ENCODE results near the gene ZMYND19.

ZMYND19 gene

DNA sequence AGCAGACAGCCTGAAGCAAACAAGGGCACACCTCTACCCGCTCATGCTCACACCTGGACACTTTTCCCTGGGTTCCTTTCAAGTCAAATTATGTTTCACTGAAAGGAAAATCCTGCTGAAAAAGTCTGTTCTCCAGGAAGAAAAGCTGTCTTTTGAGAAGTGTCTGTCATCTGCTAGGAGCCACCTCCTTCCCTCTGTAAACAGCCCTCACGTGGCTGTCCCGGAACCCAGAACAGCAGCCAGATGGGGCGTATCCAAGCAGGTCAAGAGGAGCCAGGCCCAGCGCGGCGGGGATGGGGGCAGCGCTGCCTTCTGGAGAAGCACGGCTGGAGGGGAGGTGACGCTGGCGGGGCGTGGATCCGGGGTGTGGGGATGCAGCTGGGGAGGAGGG, 40.1 kb downstream of the ZMYND19 start, which contains the start of gene PNPLA7 (continued):
- TF ChIP-seq, protein P1, sequence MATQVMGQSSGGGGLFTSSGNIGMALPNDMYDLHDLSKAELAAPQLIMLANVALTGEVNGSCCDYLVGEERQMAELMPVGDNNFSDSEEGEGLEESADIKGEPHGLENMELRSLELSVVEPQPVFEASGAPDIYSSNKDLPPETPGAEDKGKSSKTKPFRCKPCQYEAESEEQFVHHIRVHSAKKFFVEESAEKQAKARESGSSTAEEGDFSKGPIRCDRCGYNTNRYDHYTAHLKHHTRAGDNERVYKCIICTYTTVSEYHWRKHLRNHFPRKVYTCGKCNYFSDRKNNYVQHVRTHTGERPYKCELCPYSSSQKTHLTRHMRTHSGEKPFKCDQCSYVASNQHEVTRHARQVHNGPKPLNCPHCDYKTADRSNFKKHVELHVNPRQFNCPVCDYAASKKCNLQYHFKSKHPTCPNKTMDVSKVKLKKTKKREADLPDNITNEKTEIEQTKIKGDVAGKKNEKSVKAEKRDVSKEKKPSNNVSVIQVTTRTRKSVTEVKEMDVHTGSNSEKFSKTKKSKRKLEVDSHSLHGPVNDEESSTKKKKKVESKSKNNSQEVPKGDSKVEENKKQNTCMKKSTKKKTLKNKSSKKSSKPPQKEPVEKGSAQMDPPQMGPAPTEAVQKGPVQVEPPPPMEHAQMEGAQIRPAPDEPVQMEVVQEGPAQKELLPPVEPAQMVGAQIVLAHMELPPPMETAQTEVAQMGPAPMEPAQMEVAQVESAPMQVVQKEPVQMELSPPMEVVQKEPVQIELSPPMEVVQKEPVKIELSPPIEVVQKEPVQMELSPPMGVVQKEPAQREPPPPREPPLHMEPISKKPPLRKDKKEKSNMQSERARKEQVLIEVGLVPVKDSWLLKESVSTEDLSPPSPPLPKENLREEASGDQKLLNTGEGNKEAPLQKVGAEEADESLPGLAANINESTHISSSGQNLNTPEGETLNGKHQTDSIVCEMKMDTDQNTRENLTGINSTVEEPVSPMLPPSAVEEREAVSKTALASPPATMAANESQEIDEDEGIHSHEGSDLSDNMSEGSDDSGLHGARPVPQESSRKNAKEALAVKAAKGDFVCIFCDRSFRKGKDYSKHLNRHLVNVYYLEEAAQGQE (tag by site-specific recombination; IDR thresholded peaks at IDR 0.05), result no peak
- TF ChIP-seq ZNF211 (tag by site-specific recombination; IDR thresholded peaks at IDR 0.05; ENCODE audit: low read depth), result no peak
- no peak for TF ChIP-seq SALL2 (tag by site-specific recombination; IDR thresholded peaks at IDR 0.05; ENCODE audit: borderline replicate concordance)
- TF ChIP-seq SP3 (tag by site-specific recombination; IDR thresholded peaks at IDR 0.05), result peak; percentile 68
- TF ChIP-seq ZNF548 (tag by site-specific recombination; IDR thresholded peaks at IDR 0.05), result no peak
- TF ChIP-seq WT1 (tag by site-specific recombination; IDR thresholded peaks at IDR 0.05), result 0 out of 2 replicates have a peak, but pooled peaks have one; percentile 38
- TF ChIP-seq ZNF585B (tag by site-specific recombination; IDR thresholded peaks at IDR 0.05), result no peak
- TF ChIP-seq, protein P2, sequence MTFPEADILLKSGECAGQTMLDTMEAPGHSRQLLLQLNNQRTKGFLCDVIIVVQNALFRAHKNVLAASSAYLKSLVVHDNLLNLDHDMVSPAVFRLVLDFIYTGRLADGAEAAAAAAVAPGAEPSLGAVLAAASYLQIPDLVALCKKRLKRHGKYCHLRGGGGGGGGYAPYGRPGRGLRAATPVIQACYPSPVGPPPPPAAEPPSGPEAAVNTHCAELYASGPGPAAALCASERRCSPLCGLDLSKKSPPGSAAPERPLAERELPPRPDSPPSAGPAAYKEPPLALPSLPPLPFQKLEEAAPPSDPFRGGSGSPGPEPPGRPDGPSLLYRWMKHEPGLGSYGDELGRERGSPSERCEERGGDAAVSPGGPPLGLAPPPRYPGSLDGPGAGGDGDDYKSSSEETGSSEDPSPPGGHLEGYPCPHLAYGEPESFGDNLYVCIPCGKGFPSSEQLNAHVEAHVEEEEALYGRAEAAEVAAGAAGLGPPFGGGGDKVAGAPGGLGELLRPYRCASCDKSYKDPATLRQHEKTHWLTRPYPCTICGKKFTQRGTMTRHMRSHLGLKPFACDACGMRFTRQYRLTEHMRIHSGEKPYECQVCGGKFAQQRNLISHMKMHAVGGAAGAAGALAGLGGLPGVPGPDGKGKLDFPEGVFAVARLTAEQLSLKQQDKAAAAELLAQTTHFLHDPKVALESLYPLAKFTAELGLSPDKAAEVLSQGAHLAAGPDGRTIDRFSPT (tag by site-specific recombination; IDR thresholded peaks at IDR 0.05), result peak; percentile 66; the same call in 1 of the 2 replicates
- peak; percentile 87 for TF ChIP-seq ZBTB17 (tag by site-specific recombination; IDR thresholded peaks at IDR 0.05)
- no peak for TF ChIP-seq ZBTB7A (tag by site-specific recombination; IDR thresholded peaks at IDR 0.05; ENCODE audit: low read depth)
- TF ChIP-seq ZNF707 (tag by site-specific recombination; IDR thresholded peaks at IDR 0.05), result no peak
- TF ChIP-seq, protein P3, sequence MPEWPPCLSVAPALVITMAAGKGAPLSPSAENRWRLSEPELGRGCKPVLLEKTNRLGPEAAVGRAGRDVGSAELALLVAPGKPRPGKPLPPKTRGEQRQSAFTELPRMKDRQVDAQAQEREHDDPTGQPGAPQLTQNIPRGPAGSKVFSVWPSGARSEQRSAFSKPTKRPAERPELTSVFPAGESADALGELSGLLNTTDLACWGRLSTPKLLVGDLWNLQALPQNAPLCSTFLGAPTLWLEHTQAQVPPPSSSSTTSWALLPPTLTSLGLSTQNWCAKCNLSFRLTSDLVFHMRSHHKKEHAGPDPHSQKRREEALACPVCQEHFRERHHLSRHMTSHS (tag by site-specific recombination; IDR thresholded peaks at IDR 0.05), result no peak
- no peak for TF ChIP-seq ZNF837 (tag by site-specific recombination; IDR thresholded peaks at IDR 0.05)
- no peak for TF ChIP-seq ZNF404 (tag by site-specific recombination; IDR thresholded peaks at IDR 0.05)
- no peak for TF ChIP-seq ZNF24 (tag by site-specific recombination; IDR thresholded peaks at IDR 0.05)
- TF ChIP-seq, protein P4, sequence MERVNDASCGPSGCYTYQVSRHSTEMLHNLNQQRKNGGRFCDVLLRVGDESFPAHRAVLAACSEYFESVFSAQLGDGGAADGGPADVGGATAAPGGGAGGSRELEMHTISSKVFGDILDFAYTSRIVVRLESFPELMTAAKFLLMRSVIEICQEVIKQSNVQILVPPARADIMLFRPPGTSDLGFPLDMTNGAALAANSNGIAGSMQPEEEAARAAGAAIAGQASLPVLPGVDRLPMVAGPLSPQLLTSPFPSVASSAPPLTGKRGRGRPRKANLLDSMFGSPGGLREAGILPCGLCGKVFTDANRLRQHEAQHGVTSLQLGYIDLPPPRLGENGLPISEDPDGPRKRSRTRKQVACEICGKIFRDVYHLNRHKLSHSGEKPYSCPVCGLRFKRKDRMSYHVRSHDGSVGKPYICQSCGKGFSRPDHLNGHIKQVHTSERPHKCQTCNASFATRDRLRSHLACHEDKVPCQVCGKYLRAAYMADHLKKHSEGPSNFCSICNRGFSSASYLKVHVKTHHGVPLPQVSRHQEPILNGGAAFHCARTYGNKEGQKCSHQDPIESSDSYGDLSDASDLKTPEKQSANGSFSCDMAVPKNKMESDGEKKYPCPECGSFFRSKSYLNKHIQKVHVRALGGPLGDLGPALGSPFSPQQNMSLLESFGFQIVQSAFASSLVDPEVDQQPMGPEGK (tag by site-specific recombination; IDR thresholded peaks at IDR 0.05), result peak; percentile 92
- no peak for TF ChIP-seq ZNF138 (tag by site-specific recombination; IDR thresholded peaks at IDR 0.05; ENCODE audit: borderline replicate concordance)
- no peak for TF ChIP-seq ZNF521 (tag by site-specific recombination; IDR thresholded peaks at IDR 0.05)
- TF ChIP-seq GLIS1 (tag by site-specific recombination; IDR thresholded peaks at IDR 0.05), result peak; percentile 65; the same call in 1 of the 2 replicates
- no peak for TF ChIP-seq ZNF426 (tag by site-specific recombination; IDR thresholded peaks at IDR 0.05)
- no peak for TF ChIP-seq GLI4 (tag by site-specific recombination; IDR thresholded peaks at IDR 0.05)
- TF ChIP-seq ZNF112 (tag by site-specific recombination; IDR thresholded peaks at IDR 0.05), result no peak
- TF ChIP-seq ZNF133 (tag by site-specific recombination; IDR thresholded peaks at IDR 0.05), result no peak
- TF ChIP-seq, protein P5, sequence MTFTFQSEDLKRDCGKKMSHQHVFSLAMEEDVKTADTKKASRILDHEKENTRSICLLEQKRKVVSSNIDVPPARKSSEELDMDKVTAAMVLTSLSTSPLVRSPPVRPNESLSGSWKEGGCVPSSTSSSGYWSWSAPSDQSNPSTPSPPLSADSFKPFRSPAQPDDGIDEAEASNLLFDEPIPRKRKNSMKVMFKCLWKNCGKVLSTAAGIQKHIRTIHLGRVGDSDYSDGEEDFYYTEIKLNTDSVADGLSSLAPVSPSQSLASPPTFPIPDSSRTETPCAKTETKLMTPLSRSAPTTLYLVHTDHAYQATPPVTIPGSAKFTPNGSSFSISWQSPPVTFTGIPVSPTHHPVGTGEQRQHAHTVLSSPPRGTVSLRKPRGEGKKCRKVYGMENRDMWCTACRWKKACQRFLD (tag by site-specific recombination; IDR thresholded peaks at IDR 0.05), result no peak
- TF ChIP-seq ZNF146 (tag by site-specific recombination; IDR thresholded peaks at IDR 0.05), result no peak
- TF ChIP-seq ZNF544 (tag by site-specific recombination; IDR thresholded peaks at IDR 0.05), result no peak
- TF ChIP-seq OSR2 (tag by site-specific recombination; IDR thresholded peaks at IDR 0.05), result peak; percentile 97
- TF ChIP-seq ZNF48 (tag by site-specific recombination; IDR thresholded peaks at IDR 0.05), result no peak
- peak; percentile 77 for TF ChIP-seq ZNF600 (tag by site-specific recombination; IDR thresholded peaks at IDR 0.05)
- TF ChIP-seq, protein P6, sequence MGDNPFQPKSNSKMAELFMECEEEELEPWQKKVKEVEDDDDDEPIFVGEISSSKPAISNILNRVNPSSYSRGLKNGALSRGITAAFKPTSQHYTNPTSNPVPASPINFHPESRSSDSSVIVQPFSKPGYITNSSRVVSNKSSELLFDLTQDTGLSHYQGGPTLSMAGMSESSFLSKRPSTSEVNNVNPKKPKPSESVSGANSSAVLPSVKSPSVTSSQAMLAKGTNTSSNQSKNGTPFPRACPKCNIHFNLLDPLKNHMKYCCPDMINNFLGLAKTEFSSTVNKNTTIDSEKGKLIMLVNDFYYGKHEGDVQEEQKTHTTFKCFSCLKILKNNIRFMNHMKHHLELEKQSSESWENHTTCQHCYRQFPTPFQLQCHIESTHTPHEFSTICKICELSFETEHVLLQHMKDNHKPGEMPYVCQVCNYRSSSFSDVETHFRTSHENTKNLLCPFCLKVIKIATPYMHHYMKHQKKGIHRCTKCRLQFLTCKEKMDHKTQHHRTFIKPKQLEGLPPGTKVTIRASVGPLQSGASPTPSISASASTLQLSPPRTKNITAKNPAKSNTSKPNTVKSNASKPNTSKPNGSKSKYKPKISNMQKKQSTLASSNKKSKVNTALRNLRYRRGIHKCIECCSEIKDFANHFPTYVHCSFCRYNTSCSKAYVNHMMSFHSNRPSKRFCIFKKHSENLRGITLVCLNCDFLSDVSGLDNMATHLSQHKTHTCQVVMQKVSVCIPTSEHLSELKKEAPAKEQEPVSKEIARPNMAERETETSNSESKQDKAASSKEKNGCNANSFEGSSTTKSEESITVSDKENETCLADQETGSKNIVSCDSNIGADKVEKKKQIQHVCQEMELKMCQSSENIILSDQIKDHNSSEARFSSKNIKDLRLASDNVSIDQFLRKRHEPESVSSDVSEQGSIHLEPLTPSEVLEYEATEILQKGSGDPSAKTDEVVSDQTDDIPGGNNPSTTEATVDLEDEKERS (tag by site-specific recombination; IDR thresholded peaks at IDR 0.05), result no peak

All from HEK293 (cell line).